Measurements from ENCODE around the gene FMN1. TPM values are rescaled to one million over a fixed set of nuclear protein-coding genes. Genes with fewer than 3 reads are reported as not detected.

FMN1 gene
- total and polyA plus RNA-seq, 2 of the 8 experiments (the other 6 are each of a cell fraction or from before 2014, with no cell fraction given), result 0.27 to 3.7 TPM

DNA sequence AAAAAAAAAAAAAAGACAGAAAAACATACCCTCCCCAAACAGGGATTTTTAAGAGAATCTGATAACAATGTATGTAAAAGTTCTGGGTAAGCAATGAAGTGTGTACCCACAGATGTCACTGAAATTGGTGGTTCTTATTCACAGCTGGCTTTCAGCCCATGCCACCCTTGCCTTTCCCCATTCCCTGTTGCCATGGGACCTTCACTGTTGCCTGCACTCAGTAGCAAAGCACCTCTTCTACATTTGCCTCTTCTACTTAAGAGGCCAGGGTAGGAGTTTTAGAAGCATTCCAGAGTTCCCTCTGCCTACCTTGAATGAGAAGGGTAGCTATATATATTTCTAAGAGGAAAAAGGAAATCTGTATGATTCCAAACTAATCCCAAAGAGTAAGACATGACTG lies 57.4 kb downstream of the FMN1 start (continued):
- no peak for TF ChIP-seq HDAC2 (IDR thresholded peaks at IDR 0.05; ENCODE audit: borderline replicate concordance in 1 of 2, low read depth in 2 of 2, low read length in 2 of 2)
- no peak for TF ChIP-seq TCF12 (IDR thresholded peaks at IDR 0.05; ENCODE audit: low read depth, low read length)
